Activated CD4-positive, alpha-beta T cell treated with anti-CD3 and anti-CD28 coated beads, Interleukin-2, amount 10 ng/mL, durations not matched to agents 7 days and 5 days (primary cell): Measurements from ENCODE around the gene SGK1. TPM values are rescaled to one million over a fixed set of nuclear protein-coding genes. Genes with fewer than 3 reads are reported as not detected.
"Not testable (repeated sequence)": the region's sequence is repeated elsewhere in the genome, so short reads cannot be mapped to it uniquely, and the experiment has no call there.

ENCODE experiments used
- CTCF ChIA-PET: fragments of 350-600 bp; sonication (Branson Sonifier 250); formaldehyde crosslinking; loops from one replicate; lab custom pipeline; 2021; ENCODE audit warnings: antibody characterized with exemption; lab: Charles Lee
- POLR2A ChIA-PET: fragments of 350-600 bp; sonication (Branson Sonifier 250); formaldehyde crosslinking; loops from one replicate; lab custom pipeline; 2021; ENCODE audit warnings: antibody characterized with exemption; lab: Charles Lee
- DNase-seq: peaks from one replicate; pipeline ENCODE4 v3.0.0-alpha.2; 2020
- H3K27ac Mint-ChIP-seq: one replicate; pipeline ENCODE4 v1.8.0; 2021; ENCODE audit warnings: mild to moderate bottlenecking, moderate library complexity, mixed read lengths
- H3K27me3 Mint-ChIP-seq: one replicate; pipeline ENCODE4 v1.8.0; 2021; ENCODE audit warnings: mixed read lengths
- H3K36me3 Mint-ChIP-seq: one replicate; pipeline ENCODE4 v1.8.0; 2021; ENCODE audit warnings: low read depth, mixed read lengths
- H3K4me1 Mint-ChIP-seq: one replicate; pipeline ENCODE4 v1.8.0; 2021; ENCODE audit warnings: mixed read lengths
- H3K4me3 Mint-ChIP-seq: one replicate; pipeline ENCODE4 v1.8.0; 2021; ENCODE audit warnings: mild to moderate bottlenecking, moderate library complexity, mixed read lengths
- H3K9me3 Mint-ChIP-seq: one replicate; pipeline ENCODE4 v1.8.0; 2021; ENCODE audit warnings: mixed read lengths
- total RNA-seq, 2 experiments: library from RNA; stranded (reverse); gene quantifications; one replicate each; pipeline ENCODE4 v1.2.3, GENCODE V29; 2021

SGK1 gene
- total RNA-seq, 2 experiments from 2014 or later, result 12.1 to 12.8 TPM

- Mint-ChIP-seq H3K27me3 (no peaks in the 10 kb centered on the region), H3K27ac (no peak overlapping the region), H3K4me1 (peaks cover 7% of the 10 kb centered on the region), H3K4me3 (no peak overlapping the region), H3K36me3 (no peaks in the 10 kb centered on the region), H3K9me3 (no peaks in the 10 kb centered on the region)
- ChIA-PET POLR2A (no interaction called here), CTCF (interaction anchor here (0.6 kb wide), 1 partner anchor 381 kb away, joined by 4 read pairs; no protein-coding TSS in a partner anchor)
- no peak for DNase-seq
These were observed 131.6 kb downstream of the SGK1 start for GRCh38 chr6:134186355-134186754.

DNA sequence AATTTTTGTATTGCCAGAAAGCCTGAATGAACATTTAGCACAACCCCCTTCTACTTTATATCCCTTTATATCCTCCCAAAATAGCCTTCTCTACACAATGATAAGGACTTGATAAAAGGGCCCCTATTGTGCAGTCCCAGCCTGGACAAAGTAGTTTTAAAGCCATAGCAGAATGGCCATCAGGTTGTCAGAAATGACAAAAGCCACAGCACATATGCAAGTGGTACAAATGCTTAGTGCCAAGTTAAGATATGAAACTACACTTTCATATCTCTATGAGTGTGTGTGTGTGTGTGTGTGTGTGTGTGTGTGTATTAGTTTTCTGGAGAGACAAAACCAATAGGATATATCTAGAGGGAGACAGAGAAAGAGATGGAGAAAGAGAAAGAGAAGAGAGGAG, 132.6 kb downstream of the SGK1 start:
- CTCF ChIA-PET, result no interaction called here
- Mint-ChIP-seq H3K9me3 (no peaks in the 10 kb centered on the region), H3K4me1 (peaks cover 7% of the 10 kb centered on the region), H3K27me3 (no peaks in the 10 kb centered on the region), H3K36me3 (no peaks in the 10 kb centered on the region), H3K27ac (no peak overlapping the region), H3K4me3 (no peak overlapping the region)
- POLR2A ChIA-PET, result no interaction called here
- DNase-seq, result no peak

DNA sequence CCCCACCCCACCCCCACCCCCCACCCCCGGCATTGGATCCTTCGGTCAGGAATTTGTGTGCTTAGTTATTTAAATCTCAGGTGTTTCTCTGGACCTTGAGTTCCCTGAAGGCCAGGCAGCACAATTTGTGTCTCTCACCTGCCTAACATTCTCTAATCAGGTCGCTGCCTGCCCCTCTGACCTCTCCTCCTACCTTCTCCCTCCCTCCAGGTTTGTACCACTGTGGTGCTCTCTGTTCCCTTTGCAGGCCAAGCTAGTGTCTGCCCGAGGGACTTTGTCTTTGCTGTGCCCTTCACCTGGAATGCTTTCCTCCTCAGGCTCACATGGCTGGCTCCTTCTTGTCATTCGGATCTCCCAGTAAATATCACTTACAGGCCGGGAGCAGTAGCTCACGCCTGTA, 134.1 kb downstream of the SGK1 start:
- CTCF ChIA-PET, result interaction anchor here (0.7 kb wide), 1 partner anchor 699 kb away, joined by 3 read pairs; no protein-coding TSS in a partner anchor

GRCh38 chr6:134182528-134182927, 135.4 kb downstream of the SGK1 start:
- CTCF ChIA-PET, result no interaction called here
- no peak for DNase-seq
- H3K36me3 Mint-ChIP-seq, result no peaks in the 10 kb centered on the region
- POLR2A ChIA-PET, result no interaction called here
- peaks cover under 1% of the 10 kb centered on the region for H3K27me3 Mint-ChIP-seq
- peaks cover 23% of the 10 kb centered on the region for H3K4me1 Mint-ChIP-seq
- no peak overlapping the region for H3K27ac Mint-ChIP-seq
- H3K4me3 Mint-ChIP-seq, result no peak overlapping the region
- H3K9me3 Mint-ChIP-seq, result no peaks in the 10 kb centered on the region

More for the DNA sequence above, 134.1 kb downstream of the SGK1 start:
- no peaks in the 10 kb centered on the region for H3K9me3 Mint-ChIP-seq
- POLR2A ChIA-PET, result no interaction called here
- DNase-seq, result no peak
- H3K36me3 Mint-ChIP-seq, result no peaks in the 10 kb centered on the region
- H3K4me1 Mint-ChIP-seq, result peaks cover 11% of the 10 kb centered on the region
- no peak overlapping the region for H3K4me3 Mint-ChIP-seq
- no peak overlapping the region for H3K27ac Mint-ChIP-seq
- no peaks in the 10 kb centered on the region for H3K27me3 Mint-ChIP-seq

DNA sequence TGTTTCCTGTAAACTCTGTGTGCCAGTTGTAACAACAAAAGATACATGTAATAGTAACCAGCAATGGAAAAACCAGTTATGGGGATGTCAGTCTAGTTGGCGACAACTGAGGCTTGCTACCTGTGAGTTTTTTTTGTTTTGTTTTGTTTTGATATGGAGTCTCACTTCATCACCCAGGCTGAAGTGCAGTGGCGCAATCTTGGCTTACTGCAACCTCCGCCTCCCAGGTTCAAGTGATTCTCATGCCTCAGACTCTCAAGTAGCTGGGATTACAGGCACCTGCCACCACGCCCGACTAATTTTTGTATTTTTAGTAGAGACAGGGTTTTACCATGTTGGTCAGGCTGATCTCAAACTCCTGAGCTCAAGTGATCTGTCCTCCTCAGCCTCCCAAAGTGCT, 136.2 kb downstream of the SGK1 start:
- H3K36me3 Mint-ChIP-seq, H3K9me3 Mint-ChIP-seq, DNase-seq, H3K4me3 Mint-ChIP-seq, H3K27ac Mint-ChIP-seq, H3K27me3 Mint-ChIP-seq, POLR2A ChIA-PET: not testable (repeated sequence)
- CTCF ChIA-PET, result interaction anchor here (1.0 to 1.3 kb wide), 2 partner anchors 442 to 457 kb away, joined by 3 to 4 read pairs; no protein-coding TSS in a partner anchor
- H3K4me1 Mint-ChIP-seq, result peaks cover 24% of the 10 kb centered on the region

GRCh38 chr6:134181251-134181650, 136.7 kb downstream of the SGK1 start:
- H3K36me3 Mint-ChIP-seq, H3K4me3 Mint-ChIP-seq, POLR2A ChIA-PET, H3K27me3 Mint-ChIP-seq, DNase-seq, H3K9me3 Mint-ChIP-seq, H3K27ac Mint-ChIP-seq: not testable (repeated sequence)
- CTCF ChIA-PET, result interaction anchor here (1.0 to 1.3 kb wide), 3 partner anchors 442 to 759 kb away, joined by 3 to 4 read pairs (median 3); no protein-coding TSS in a partner anchor
- H3K4me1 Mint-ChIP-seq, result peaks cover 24% of the 10 kb centered on the region

- Mint-ChIP-seq H3K4me1 (peaks cover 29% of the 10 kb centered on the region), H3K27me3 (peaks cover 13% of the 10 kb centered on the region)
- POLR2A ChIA-PET, H3K27ac Mint-ChIP-seq, DNase-seq, H3K9me3 Mint-ChIP-seq, H3K36me3 Mint-ChIP-seq, H3K4me3 Mint-ChIP-seq: not testable (repeated sequence)
- CTCF ChIA-PET, result interaction anchor here (0.9 to 1.6 kb wide), 4 partner anchors 164 to 760 kb away, joined by 3 to 4 read pairs (median 3); no protein-coding TSS in a partner anchor
These were observed 137.4 kb downstream of the SGK1 start for GRCh38 chr6:134180540-134180939.

- Mint-ChIP-seq H3K27me3 (peaks cover 13% of the 10 kb centered on the region), H3K4me1 (peaks cover 35% of the 10 kb centered on the region)
These were observed 139.5 kb downstream of the SGK1 start for GRCh38 chr6:134178161-134179044.

DNA sequence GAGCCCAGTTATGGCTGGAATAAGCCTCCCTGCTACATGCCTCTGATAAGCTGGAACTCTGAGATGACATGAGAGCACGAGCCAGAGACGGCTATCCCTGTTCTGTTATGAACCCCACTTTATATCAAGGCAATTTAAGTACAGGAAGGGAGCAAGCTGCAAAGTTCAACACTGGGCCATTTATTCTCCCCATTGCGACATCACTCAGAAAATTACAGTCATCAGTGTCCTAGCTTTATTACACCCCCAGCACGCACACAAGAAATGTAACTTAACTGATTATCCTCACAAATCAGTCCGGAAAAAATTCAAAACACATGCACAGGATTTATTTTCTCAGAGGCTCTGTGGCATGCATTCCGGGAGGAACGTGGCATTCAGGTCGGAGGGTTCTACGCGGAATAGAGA, 140.2 kb downstream of the SGK1 start:
- peak overlapping the region; percentile 75 for H3K27ac Mint-ChIP-seq
- no peaks in the 10 kb centered on the region for H3K9me3 Mint-ChIP-seq
- peaks cover 13% of the 10 kb centered on the region for H3K27me3 Mint-ChIP-seq
- peak overlapping the region; percentile 80 for H3K4me3 Mint-ChIP-seq
- H3K36me3 Mint-ChIP-seq, result peaks cover 13% of the 10 kb centered on the region
- no peak for DNase-seq
- ChIA-PET POLR2A (no interaction called here), CTCF (interaction anchor here (1.1 to 1.5 kb wide), 7 partner anchors 10 to 763 kb away, joined by 3 to 7 read pairs (median 5); no protein-coding TSS in a partner anchor)
- peaks cover 41% of the 10 kb centered on the region for H3K4me1 Mint-ChIP-seq

More at GRCh38 chr6:134178161-134179044, 139.5 kb downstream of the SGK1 start:
- H3K9me3 Mint-ChIP-seq, result no peaks in the 10 kb centered on the region
- DNase-seq, result peak; percentile 77
- peak overlapping the region; percentile 75 for H3K27ac Mint-ChIP-seq
- POLR2A ChIA-PET, result interaction anchor here (0.6 kb wide), 1 partner anchor 644 kb away, joined by 3 read pairs; no protein-coding TSS in a partner anchor
- CTCF ChIA-PET, result interaction anchor here (0.6 to 1.5 kb wide), 9 partner anchors 10 to 762 kb away, joined by 3 to 6 read pairs (median 5); no protein-coding TSS in a partner anchor
- peaks cover 7% of the 10 kb centered on the region for H3K36me3 Mint-ChIP-seq
- H3K4me3 Mint-ChIP-seq, result peak overlapping the region; percentile 80

- H3K4me3 Mint-ChIP-seq, result peak overlapping the region; percentile 3
- peaks cover 13% of the 10 kb centered on the region for H3K27me3 Mint-ChIP-seq
- H3K4me1 Mint-ChIP-seq, result peaks cover 45% of the 10 kb centered on the region
- POLR2A ChIA-PET, result no interaction called here
- no peak overlapping the region for H3K27ac Mint-ChIP-seq
- no peaks in the 10 kb centered on the region for H3K9me3 Mint-ChIP-seq
- peaks cover 15% of the 10 kb centered on the region for H3K36me3 Mint-ChIP-seq
- DNase-seq, result no peak
- CTCF ChIA-PET, result interaction anchor here (1.1 to 1.5 kb wide), 6 partner anchors 11 to 464 kb away, joined by 3 to 7 read pairs (median 5); no protein-coding TSS in a partner anchor
These were observed 140.7 kb downstream of the SGK1 start for GRCh38 chr6:134177236-134177635.

- Mint-ChIP-seq H3K9me3 (no peaks in the 10 kb centered on the region), H3K36me3 (peaks cover 23% of the 10 kb centered on the region), H3K4me1 (peaks cover 50% of the 10 kb centered on the region), H3K27ac (peak overlapping the region; percentile 38), H3K4me3 (peak overlapping the region; percentile 97), H3K27me3 (peaks cover 13% of the 10 kb centered on the region)
- ChIA-PET POLR2A (no interaction called here), CTCF (interaction anchor here (1.4 to 1.5 kb wide), 2 partner anchors 334 to 464 kb away, joined by 3 to 7 read pairs; no protein-coding TSS in a partner anchor)
- DNase-seq, result no peak
These were observed 141.5 kb downstream of the SGK1 start for GRCh38 chr6:134176264-134176975.

- Mint-ChIP-seq H3K9me3 (no peaks in the 10 kb centered on the region), H3K4me1 (peaks cover 54% of the 10 kb centered on the region), H3K36me3 (peaks cover 30% of the 10 kb centered on the region), H3K4me3 (peak overlapping the region; percentile 97), H3K27me3 (peaks cover 13% of the 10 kb centered on the region), H3K27ac (peak overlapping the region; percentile 38)
- DNase-seq, result peak; percentile 35
- CTCF ChIA-PET, result no interaction called here
- POLR2A ChIA-PET, result no interaction called here
These were observed 142.2 kb downstream of the SGK1 start for GRCh38 chr6:134175532-134176263.
